H1 (cell line): Measurements from ENCODE around the gene ARMH3. TPM values are rescaled to one million over a fixed set of nuclear protein-coding genes. Genes with fewer than 3 reads are reported as not detected.

Experiments used
- CTCF ChIA-PET: fragments of 300-600 bp; sonication (Branson Sonifier 250); formaldehyde crosslinking; loops from one replicate; lab custom pipeline; 2021; ENCODE audit not compliant: partially characterized antibody; lab: Charles Lee
- POLR2A ChIA-PET: fragments of 300-600 bp; sonication (Branson Sonifier 250); formaldehyde crosslinking; loops from one replicate; lab custom pipeline; 2021; ENCODE audit warnings: inconsistent platforms; ENCODE audit not compliant: partially characterized antibody; lab: Charles Lee
- DNase-seq, 2 experiments: peaks; one replicate each; pipeline versions ENCODE4 v3.0.0 to v3.0.0-alpha.2; 2010 to 2022; ENCODE audit warnings: low spot score in 2 of 2, low read depth in 1 of 2, mixed read lengths in 1 of 2
- FAIRE-seq: peaks from 2 replicates; lab custom pipeline; 2011; peaks lifted over from hg19 to GRCh38; lab: Jason Lieb, UNC
- H2AFZ ChIP-seq: 2 replicates; pipeline ENCODE4 v1.8.1; 2012; ENCODE audit warnings: low read length, inconsistent platforms
- H2AK5ac ChIP-seq: 2 replicates; pipeline ENCODE4 v1.6.1; 2013; ENCODE audit warnings: low read depth, low read length
- H2BK120ac ChIP-seq: replicated peaks from 2 replicates; pipeline ENCODE3; 2013; ENCODE audit warnings: low read depth, low read length, inconsistent platforms
- H2BK12ac ChIP-seq: 2 replicates; pipeline ENCODE4 v1.6.1; 2013; ENCODE audit warnings: low read depth, low read length
- H2BK15ac ChIP-seq: 2 replicates; pipeline ENCODE4 v1.6.1; 2013; ENCODE audit warnings: low read length
- H2BK20ac ChIP-seq: 2 replicates; pipeline ENCODE4 v1.6.1; 2013; ENCODE audit warnings: low read length
- H2BK5ac ChIP-seq: 2 replicates; pipeline ENCODE4 v1.6.1; 2013; ENCODE audit warnings: low read depth, low read length
- H3K14ac ChIP-seq: 2 replicates; pipeline ENCODE4 v1.6.1; 2013; ENCODE audit warnings: inconsistent platforms; ENCODE audit not compliant: insufficient read length
- H3K18ac ChIP-seq: 2 replicates; pipeline ENCODE4 v1.6.1; 2013; ENCODE audit warnings: low read length; ENCODE audit errors: extremely low read depth
- H3K23ac ChIP-seq: 2 replicates; pipeline ENCODE4 v1.6.1; 2013; ENCODE audit warnings: inconsistent platforms; ENCODE audit not compliant: insufficient read length
- H3K23me2 ChIP-seq: 2 replicates; pipeline ENCODE4 v1.6.1; 2013; ENCODE audit warnings: low read depth, low read length
- H3K27ac ChIP-seq: 2 replicates; pipeline ENCODE4 v1.6.1; 2011; ENCODE audit warnings: low read depth, low read length, inconsistent platforms
- H3K27me3 ChIP-seq, 4 experiments: replicated peaks in 1 of 4; 1 replicate in 1 of 4; 2 replicates in 3 of 4; pipeline versions ENCODE4 v1.6.1 to v1.8.1; 2011 to 2013; ENCODE audit warnings: low read length in 3 of 4, mild to moderate bottlenecking in 3 of 4, inconsistent platforms in 2 of 4, mixed read lengths in 2 of 4, moderate library complexity in 1 of 4; ENCODE audit not compliant: control insufficient read depth in 3 of 4, insufficient read depth in 3 of 4; ENCODE audit errors: extremely low read depth in 1 of 4
- H3K36me3 ChIP-seq, 4 experiments: 2 replicates each; pipeline versions ENCODE4 v1.6.1 to v1.8.1; 2011 to 2013; ENCODE audit warnings: mild to moderate bottlenecking in 4 of 4, low read length in 3 of 4, moderate library complexity in 2 of 4, control low read depth in 1 of 4, inconsistent platforms in 1 of 4; ENCODE audit not compliant: insufficient read depth in 4 of 4, control insufficient read depth in 2 of 4
- H3K4ac ChIP-seq: replicated peaks from 2 replicates; pipeline ENCODE3; 2013; ENCODE audit warnings: low read length, low read depth, mixed read lengths, inconsistent platforms; ENCODE audit not compliant: insufficient read length
- H3K4me1 ChIP-seq, 4 experiments: replicated peaks in 1 of 4; 1 replicate in 1 of 4; 2 replicates in 3 of 4; pipeline versions ENCODE4 v1.6.1 to v1.8.1; 2011 to 2013; ENCODE audit warnings: low read length in 3 of 4, inconsistent platforms in 2 of 4, mixed read lengths in 1 of 4; ENCODE audit not compliant: insufficient read depth in 4 of 4, control insufficient read depth in 3 of 4
- H3K4me2 ChIP-seq, 2 experiments: 2 replicates each; pipeline versions ENCODE4 v1.6.1 to v1.8.1; 2011 to 2013; ENCODE audit warnings: low read depth in 2 of 2, low read length in 2 of 2, control low read depth in 1 of 2, inconsistent platforms in 1 of 2, mild to moderate bottlenecking in 1 of 2; ENCODE audit not compliant: insufficient read depth in 1 of 2
- H3K4me3 ChIP-seq, 4 experiments: fragments of 200-600, 300-600 bp in 1 of 4; sonication (generic), shearing (Covaris generic), sonication (Bioruptor Twin) in 1 of 4; 2 replicates each; pipeline versions ENCODE4 v1.5.1 to v1.8.1; 2011 to 2016; ENCODE audit warnings: low read length in 4 of 4, low read depth in 3 of 4, control low read depth in 2 of 4, inconsistent platforms in 2 of 4, mild to moderate bottlenecking in 2 of 4, mixed read lengths in 1 of 4, moderate library complexity in 1 of 4; ENCODE audit not compliant: insufficient read depth in 2 of 4; ENCODE audit errors: extremely low read depth in 1 of 4
- H3K56ac ChIP-seq: replicated peaks from 2 replicates; pipeline ENCODE3; 2013; ENCODE audit warnings: low read depth, mild to moderate bottlenecking, mixed read lengths, low read length, inconsistent platforms; ENCODE audit not compliant: insufficient read length
- H3K79me1 ChIP-seq: 2 replicates; pipeline ENCODE4 v1.6.1; 2013; ENCODE audit warnings: low read depth, low read length, control low read depth
- H3K79me2 ChIP-seq, 2 experiments: 2 replicates each; pipeline versions ENCODE4 v1.6.1 to v1.8.1; 2012 to 2013; ENCODE audit warnings: low read length in 2 of 2, mild to moderate bottlenecking in 2 of 2, inconsistent platforms in 1 of 2; ENCODE audit not compliant: insufficient read depth in 2 of 2, control insufficient read depth in 1 of 2
- H3K9ac ChIP-seq, 4 experiments: replicated peaks in 1 of 4; 1 replicate in 1 of 4; 2 replicates in 3 of 4; pipeline versions ENCODE4 v1.6.1 to v1.8.1; 2011 to 2013; ENCODE audit warnings: low read depth in 3 of 4, low read length in 3 of 4, control low read depth in 2 of 4, mild to moderate bottlenecking in 2 of 4, moderate library complexity in 2 of 4, inconsistent platforms in 1 of 4; ENCODE audit errors: extremely low read depth in 1 of 4
- H3K9me3 ChIP-seq, 2 experiments: 2 replicates each; pipeline versions ENCODE4 v1.6.1 to v1.8.1; 2012 to 2013; ENCODE audit warnings: mild to moderate bottlenecking in 2 of 2, moderate library complexity in 2 of 2, control low read depth in 1 of 2, inconsistent platforms in 1 of 2, low read depth in 1 of 2, low read length in 1 of 2, mixed read lengths in 1 of 2; ENCODE audit not compliant: insufficient read depth in 2 of 2
- H4K20me1 ChIP-seq, 2 experiments: replicated peaks in 1 of 2; 2 replicates each; pipeline versions ENCODE3 to v1.8.1; 2011 to 2013; ENCODE audit warnings: inconsistent platforms in 2 of 2, low read length in 2 of 2, mild to moderate bottlenecking in 1 of 2; ENCODE audit not compliant: insufficient read depth in 2 of 2, control insufficient read depth in 1 of 2
- H4K5ac ChIP-seq: 2 replicates; pipeline ENCODE4 v1.6.1; 2013; ENCODE audit warnings: low read length, low read depth, mixed read lengths, inconsistent platforms; ENCODE audit not compliant: insufficient read length
- H4K8ac ChIP-seq: 2 replicates; pipeline ENCODE4 v1.8.0; 2013; ENCODE audit warnings: mild to moderate bottlenecking, moderate library complexity, low read length, inconsistent platforms; ENCODE audit not compliant: insufficient read depth; ENCODE audit errors: extremely low read depth
- H4K91ac ChIP-seq: replicated peaks from 2 replicates; pipeline ENCODE3; 2013; ENCODE audit warnings: low read length, mixed read lengths, inconsistent platforms; ENCODE audit not compliant: insufficient read length
- CTBP2 ChIP-seq: IDR thresholded peaks from 2 replicates; pipeline ENCODE4 v1.7.0; 2011; ENCODE audit warnings: borderline replicate concordance, mild to moderate bottlenecking, moderate library complexity, mixed read lengths, low read length; ENCODE audit not compliant: insufficient read depth, insufficient read length
- KDM1A ChIP-seq: fragments of 200-600, 300-600 bp; sonication (generic); IDR thresholded peaks from 2 replicates; pipeline ENCODE4 v1.7.1; 2016; ENCODE audit warnings: mild to moderate bottlenecking, low read length, borderline replicate concordance
- NRF1 ChIP-seq: IDR thresholded peaks from 2 replicates; pipeline ENCODE4 v1.6.1; 2011; ENCODE audit warnings: mild to moderate bottlenecking, low read depth, low read length, improper control_type of control experiment
- POLR2AphosphoS5 ChIP-seq: IDR thresholded peaks from 2 replicates; pipeline ENCODE4 v1.6.1; 2011; ENCODE audit warnings: low read depth, low read length
- SAP30 ChIP-seq: fragments of 300-600 bp; sonication (generic); IDR thresholded peaks from 2 replicates; pipeline ENCODE4 v1.7.1; 2012; ENCODE audit warnings: low read length, moderate library complexity, mild to moderate bottlenecking, inconsistent platforms; ENCODE audit not compliant: insufficient read depth, insufficient replicate concordance
- SIN3A ChIP-seq, 2 experiments: IDR thresholded peaks in 1 of 2; conservative IDR thresholded peaks in 1 of 2; 2 replicates each; pipeline ENCODE4 v1.6.1; 2011 to 2012; ENCODE audit warnings: low read length in 2 of 2, improper control_type of control experiment in 1 of 2, low read depth in 1 of 2, mild to moderate bottlenecking in 1 of 2
- WGBS, 2 experiments: shearing (Covaris generic) in 1 of 2; methylation state at CpG; one replicate each; pipeline versions ENCODE4 v1.1.6 to v1.1.7; 2013 to 2015; ENCODE audit warnings: low lambda C conversion rate in 2 of 2, mixed read lengths in 2 of 2, inconsistent platforms in 1 of 2, low coverage in 1 of 2, missing lambda C conversion rate in 1 of 2; ENCODE audit not compliant: insufficient replicate concordance in 2 of 2, insufficient coverage in 1 of 2, insufficient read length in 1 of 2; ENCODE audit errors: extremely low coverage in 1 of 2, missing lambda C conversion rate in 1 of 2; 5-methylcytosine and 5-hydroxymethylcytosine counted together
- polyA plus RNA-seq, 7 experiments: library from polyadenylated mRNA; depleted of rRNA in 3 of 7; stranded (reverse) in 5 of 7; unstranded in 2 of 7; fragments of >200 nt in 5 of 7; fragments of 200-250 nt in 2 of 7; gene quantifications; 1 replicate in 5 of 7; 2 replicates in 1 of 7; 4 replicates in 1 of 7; pipeline versions ENCODE4 v1.2.1 to v1.2.3, GENCODE V29; 2011 to 2013; ENCODE audit warnings: missing spikeins in 2 of 7, mixed read lengths in 2 of 7
- total RNA-seq: library from RNA; stranded (reverse); fragmentation: NEBNext Ultra II Directional; extraction: Animal tissue kit (Norgen Biotek cat#: 25700); gene quantifications from 2 replicates; pipeline ENCODE4 v1.2.1, GENCODE V29; 2021
- TF ChIP-seq, protein P1 (sequence below), 3 experiments: IDR thresholded peaks; 1 replicate in 2 of 3; 2 replicates in 1 of 3; pipeline versions ENCODE4 v1.5.1 to v1.6.1; 2011; ENCODE audit warnings: low read length in 3 of 3, mild to moderate bottlenecking in 3 of 3, inconsistent platforms in 2 of 3, low read depth in 1 of 3, moderate library complexity in 1 of 3; ENCODE audit not compliant: insufficient read depth in 1 of 3; ENCODE audit errors: control extremely low read depth in 1 of 3
- TF ChIP-seq, protein P2 (sequence below): IDR thresholded peaks from 2 replicates; pipeline ENCODE4 v1.6.1; 2012; ENCODE audit warnings: low read length, inconsistent platforms

The ARMH3 gene
- total and polyA plus RNA-seq, 2 of the 8 experiments (the other 6 are each of a cell fraction or from before 2014, with no cell fraction given) = 11.6 to 18.3 TPM

DNA sequence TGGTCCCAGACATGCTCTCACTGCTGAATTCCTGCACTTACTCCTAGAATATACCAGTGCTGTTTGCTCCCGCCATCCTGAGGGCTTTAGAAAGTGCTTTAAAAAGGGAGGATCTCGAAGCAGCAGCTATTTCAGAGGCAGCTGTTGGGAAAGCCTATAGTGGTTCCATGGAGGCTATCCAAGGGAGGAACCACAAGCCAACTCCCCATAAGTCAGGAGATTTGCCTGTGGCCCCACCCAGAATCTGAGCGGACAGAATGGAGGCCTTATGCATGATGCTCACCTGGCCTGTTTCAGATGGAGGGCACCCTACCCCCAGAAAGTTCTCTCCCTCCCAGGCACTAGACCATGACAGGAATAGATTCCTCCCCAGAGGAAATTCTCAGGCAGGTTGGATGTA lies 210.1 kb downstream of the ARMH3 start:
- CTCF ChIA-PET = interaction anchor here (2.5 to 7.1 kb wide), 3 partner anchors 10 to 227 kb away, joined by 9 to 70 read pairs (median 10); no protein-coding TSS in a partner anchor
- Histone ChIP-seq H3K14ac (no peak overlapping the region), H4K91ac (no peak overlapping the region), H3K36me3 (no peaks in the 10 kb centered on the region), H3K23me2 (peaks cover 8% of the 10 kb centered on the region), H3K56ac (no peak overlapping the region), H3K4me3 (no peak overlapping the region), H2BK5ac (no peak overlapping the region), H3K18ac (no peak overlapping the region), H2BK15ac (no peak overlapping the region), H2BK120ac (no peak overlapping the region), H3K4me1 (peaks cover 3 to 23% (median 8%) of the 10 kb centered on the region in 4 experiments), H4K8ac (no peak overlapping the region), H3K27me3 (peaks cover 3 to 18% (median 18%) of the 10 kb centered on the region in 4 experiments), H2AK5ac (no peak overlapping the region), H2BK12ac (no peak overlapping the region), H2BK20ac (no peak overlapping the region), H3K9me3 (no peaks in the 10 kb centered on the region), H3K4me2 (no peak overlapping the region), H3K79me2 (no peaks in the 10 kb centered on the region), H3K4ac (no peak overlapping the region), H3K23ac (no peak overlapping the region), H3K27ac (no peak overlapping the region), H2AFZ (no peak overlapping the region), H4K20me1 (peaks cover 14 to 15% of the 10 kb centered on the region in 2 experiments), H3K9ac (no peak overlapping the region), H3K79me1 (no peaks in the 10 kb centered on the region; the same call in 1 of the 2 replicates), H4K5ac (no peak overlapping the region)
- POLR2A ChIA-PET = interaction anchor here (0.6 to 1.7 kb wide), 2 partner anchors 24 to 28 kb away, joined by 3 to 7 read pairs; partner anchors contain the start of gene OGA
- FAIRE-seq = no peak
- DNase-seq = no peak
- 75% methylated on average over 3 of the region's 3 CpGs; no CpG with 5 or more reads in 1 of the 2 experiments for WGBS, 2 experiments
- no peak for TF ChIP-seq NRF1
- no peak for TF ChIP-seq CTBP2
- no peak for TF ChIP-seq SIN3A (conservative IDR thresholded peaks at IDR 0.05 in 1 of 2, IDR thresholded peaks at IDR 0.05 in 1 of 2; ENCODE audit: low read depth in 1 of 2, low read length in 2 of 2)
- no peak for TF ChIP-seq SAP30
- TF ChIP-seq, protein P1, sequence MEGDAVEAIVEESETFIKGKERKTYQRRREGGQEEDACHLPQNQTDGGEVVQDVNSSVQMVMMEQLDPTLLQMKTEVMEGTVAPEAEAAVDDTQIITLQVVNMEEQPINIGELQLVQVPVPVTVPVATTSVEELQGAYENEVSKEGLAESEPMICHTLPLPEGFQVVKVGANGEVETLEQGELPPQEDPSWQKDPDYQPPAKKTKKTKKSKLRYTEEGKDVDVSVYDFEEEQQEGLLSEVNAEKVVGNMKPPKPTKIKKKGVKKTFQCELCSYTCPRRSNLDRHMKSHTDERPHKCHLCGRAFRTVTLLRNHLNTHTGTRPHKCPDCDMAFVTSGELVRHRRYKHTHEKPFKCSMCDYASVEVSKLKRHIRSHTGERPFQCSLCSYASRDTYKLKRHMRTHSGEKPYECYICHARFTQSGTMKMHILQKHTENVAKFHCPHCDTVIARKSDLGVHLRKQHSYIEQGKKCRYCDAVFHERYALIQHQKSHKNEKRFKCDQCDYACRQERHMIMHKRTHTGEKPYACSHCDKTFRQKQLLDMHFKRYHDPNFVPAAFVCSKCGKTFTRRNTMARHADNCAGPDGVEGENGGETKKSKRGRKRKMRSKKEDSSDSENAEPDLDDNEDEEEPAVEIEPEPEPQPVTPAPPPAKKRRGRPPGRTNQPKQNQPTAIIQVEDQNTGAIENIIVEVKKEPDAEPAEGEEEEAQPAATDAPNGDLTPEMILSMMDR (IDR thresholded peaks at IDR 0.05; ENCODE audit: control extremely low read depth in 1 of 3, insufficient read depth in 1 of 3, low read depth in 1 of 3, low read length in 3 of 3) = no peak
- no peak for TF ChIP-seq POLR2AphosphoS5
- TF ChIP-seq, protein P2, sequence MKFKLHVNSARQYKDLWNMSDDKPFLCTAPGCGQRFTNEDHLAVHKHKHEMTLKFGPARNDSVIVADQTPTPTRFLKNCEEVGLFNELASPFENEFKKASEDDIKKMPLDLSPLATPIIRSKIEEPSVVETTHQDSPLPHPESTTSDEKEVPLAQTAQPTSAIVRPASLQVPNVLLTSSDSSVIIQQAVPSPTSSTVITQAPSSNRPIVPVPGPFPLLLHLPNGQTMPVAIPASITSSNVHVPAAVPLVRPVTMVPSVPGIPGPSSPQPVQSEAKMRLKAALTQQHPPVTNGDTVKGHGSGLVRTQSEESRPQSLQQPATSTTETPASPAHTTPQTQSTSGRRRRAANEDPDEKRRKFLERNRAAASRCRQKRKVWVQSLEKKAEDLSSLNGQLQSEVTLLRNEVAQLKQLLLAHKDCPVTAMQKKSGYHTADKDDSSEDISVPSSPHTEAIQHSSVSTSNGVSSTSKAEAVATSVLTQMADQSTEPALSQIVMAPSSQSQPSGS = no peak
- TF ChIP-seq KDM1A = no peak
